GM19240 (cell line): Measurements from ENCODE around the gene CYP26A1.

ENCODE experiments used
- DNase-seq: peaks from one replicate; pipeline ENCODE4 v3.0.0; 2011; ENCODE audit warnings: low spot score; ENCODE audit not compliant: insufficient read length

Gene CYP26A1

DNA sequence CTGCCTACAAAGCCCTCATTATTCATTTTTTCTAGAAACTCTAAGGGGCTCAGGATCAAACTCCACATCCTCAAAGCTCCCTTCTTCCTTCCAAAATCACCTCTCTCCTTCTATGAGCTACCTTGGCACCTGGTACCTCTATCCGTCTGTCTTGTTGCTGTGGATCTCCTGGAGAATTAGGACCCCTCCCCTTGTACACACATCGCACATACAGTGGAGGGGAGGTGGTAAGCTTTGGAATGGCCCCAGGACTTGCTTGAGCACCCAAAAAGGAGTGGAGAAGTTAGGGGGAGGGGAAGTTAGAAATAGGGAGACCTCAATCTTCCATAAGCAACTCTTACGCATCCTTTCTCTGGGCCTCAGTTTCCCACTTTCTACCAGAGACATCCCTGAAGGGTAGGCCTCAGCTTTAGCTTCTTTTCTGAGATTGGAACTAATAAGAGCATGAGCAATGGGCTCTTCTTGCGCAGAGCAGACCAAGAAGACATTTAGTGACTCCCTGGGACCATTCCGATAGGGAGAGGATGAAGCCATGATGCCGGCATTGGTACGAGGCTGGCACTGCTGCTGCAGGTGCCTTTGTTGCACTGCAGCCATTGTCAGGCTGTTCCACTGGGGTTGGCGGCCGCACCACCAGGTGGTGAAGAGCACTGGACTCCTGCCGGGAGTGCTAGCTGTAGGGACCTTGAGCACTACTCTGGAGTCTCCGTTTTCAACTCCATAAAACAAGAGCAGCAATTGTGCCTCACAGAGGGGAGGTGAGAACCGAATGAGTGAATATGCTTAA lies 8.6 kb upstream of the CYP26A1 start:
- DNase-seq = no peak

GRCh38 chr10:93065675-93066543 lies 7.8 kb upstream of the CYP26A1 start:
- no peak for DNase-seq

DNA sequence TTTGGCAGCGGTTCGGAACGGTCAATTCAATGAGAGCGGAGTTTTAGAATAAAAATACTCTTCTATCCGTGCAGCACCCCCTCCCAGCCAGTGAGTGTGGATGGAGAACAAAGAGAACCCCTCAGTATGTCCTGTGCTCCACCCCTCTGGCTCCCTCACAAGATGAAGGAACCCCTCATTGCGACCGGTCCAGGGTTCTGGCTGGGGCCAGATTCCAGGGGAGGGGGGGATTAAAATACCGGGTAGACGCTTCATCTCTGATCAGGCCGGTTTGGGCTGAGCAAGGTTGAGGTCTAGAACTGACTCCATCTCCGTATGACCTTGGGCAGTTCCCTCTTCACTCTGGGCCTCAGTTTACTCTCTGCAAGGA lies 7.2 kb upstream of the CYP26A1 start:
- DNase-seq = no peak

GRCh38 chr10:93067443-93068365 lies 6.0 kb upstream of the CYP26A1 start:
- no peak for DNase-seq

- no peak for DNase-seq
Observed at GRCh38 chr10:93068411-93069244, 5.1 kb upstream of the CYP26A1 start.

GRCh38 chr10:93069245-93069561 lies 4.5 kb upstream of the CYP26A1 start:
- DNase-seq = no peak

- DNase-seq = no peak
Observed at GRCh38 chr10:93070378-93071176, 3.1 kb upstream of the CYP26A1 start.

DNA sequence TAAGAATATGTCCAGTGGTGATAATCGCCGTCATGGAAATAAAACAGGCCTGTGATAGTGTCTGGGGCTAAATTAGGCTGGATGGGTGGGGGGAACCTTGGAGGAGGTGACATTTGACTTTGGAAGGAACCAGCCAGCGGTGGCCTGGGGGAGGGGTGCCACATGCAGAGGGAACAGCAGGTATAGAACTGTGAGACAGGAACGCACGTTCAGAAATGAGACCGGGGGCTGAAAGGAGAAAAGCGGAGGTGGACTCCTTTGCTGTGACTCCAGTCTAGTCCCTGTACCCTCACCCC lies 2.6 kb upstream of the CYP26A1 start:
- DNase-seq = no peak

- no peak for DNase-seq
Observed at GRCh38 chr10:93071674-93072224, 1.9 kb upstream of the CYP26A1 start.

- DNase-seq = no peak
Observed at GRCh38 chr10:93072225-93072712, 1.4 kb upstream of the CYP26A1 start.

- no peak for DNase-seq
Observed at GRCh38 chr10:93072713-93073538, 767 bp upstream of the CYP26A1 start.

GRCh38 chr10:93074147-93074596 lies 479 bp downstream of the CYP26A1 start:
- DNase-seq = no peak

DNA sequence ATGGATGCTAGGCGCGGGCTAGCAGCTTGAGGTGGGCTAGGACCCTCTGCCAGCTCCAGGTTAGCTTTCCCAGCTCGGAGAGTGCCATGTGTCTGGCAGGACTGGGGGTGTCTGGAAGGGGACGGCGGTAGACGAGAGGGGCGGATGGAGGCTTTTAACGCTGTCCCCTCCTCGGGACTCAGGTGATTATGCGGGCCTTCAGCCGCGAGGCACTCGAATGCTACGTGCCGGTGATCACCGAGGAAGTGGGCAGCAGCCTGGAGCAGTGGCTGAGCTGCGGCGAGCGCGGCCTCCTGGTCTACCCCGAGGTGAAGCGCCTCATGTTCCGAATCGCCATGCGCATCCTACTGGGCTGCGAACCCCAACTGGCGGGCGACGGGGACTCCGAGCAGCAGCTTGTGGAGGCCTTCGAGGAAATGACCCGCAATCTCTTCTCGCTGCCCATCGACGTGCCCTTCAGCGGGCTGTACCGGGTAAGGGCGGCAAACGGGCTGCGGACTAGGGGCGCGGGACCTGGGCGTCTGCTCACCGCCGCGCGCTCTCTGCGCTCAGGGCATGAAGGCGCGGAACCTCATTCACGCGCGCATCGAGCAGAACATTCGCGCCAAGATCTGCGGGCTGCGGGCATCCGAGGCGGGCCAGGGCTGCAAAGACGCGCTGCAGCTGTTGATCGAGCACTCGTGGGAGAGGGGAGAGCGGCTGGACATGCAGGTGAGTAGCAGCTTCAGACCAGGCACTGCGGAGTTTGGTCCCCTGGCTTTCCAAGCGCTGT lies 1.1 kb downstream of the CYP26A1 start:
- no peak for DNase-seq

DNA sequence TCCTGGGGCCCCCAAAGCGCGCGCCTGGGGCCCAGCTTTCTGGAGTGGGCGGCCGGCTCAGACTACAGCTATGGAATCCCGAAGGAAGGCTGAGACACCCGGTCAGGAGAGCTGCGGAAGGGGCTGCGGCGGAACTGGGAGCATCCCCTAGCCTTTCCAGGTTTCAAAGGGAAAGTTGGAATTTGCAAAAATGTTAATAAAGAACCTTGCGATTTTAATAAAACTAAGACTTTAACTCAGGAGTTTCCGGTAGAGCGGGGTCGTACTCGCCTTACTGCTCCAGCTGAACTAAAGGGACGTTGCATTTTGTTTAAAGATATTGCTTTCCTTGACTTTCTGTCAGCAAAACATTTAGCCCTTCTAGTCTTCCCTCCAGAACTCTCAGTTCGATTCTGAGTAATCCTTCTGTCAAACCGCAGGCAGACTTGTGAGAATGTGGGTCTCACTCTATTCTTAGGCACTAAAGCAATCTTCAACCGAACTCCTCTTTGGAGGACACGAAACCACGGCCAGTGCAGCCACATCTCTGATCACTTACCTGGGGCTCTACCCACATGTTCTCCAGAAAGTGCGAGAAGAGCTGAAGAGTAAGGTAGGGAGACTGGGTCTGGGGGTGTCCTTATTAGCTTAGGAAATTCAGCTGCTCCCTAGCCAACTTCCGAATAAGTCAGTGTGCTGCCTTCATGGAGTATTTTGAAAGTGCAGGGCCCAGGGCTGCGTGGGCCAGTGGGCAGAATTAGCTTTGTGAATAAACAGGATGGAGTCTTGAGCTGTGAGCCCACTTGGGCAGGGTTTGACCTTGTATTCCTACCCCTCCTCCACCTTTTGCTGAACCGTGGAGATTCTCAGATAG lies 1.9 kb downstream of the CYP26A1 start:
- no peak for DNase-seq

DNA sequence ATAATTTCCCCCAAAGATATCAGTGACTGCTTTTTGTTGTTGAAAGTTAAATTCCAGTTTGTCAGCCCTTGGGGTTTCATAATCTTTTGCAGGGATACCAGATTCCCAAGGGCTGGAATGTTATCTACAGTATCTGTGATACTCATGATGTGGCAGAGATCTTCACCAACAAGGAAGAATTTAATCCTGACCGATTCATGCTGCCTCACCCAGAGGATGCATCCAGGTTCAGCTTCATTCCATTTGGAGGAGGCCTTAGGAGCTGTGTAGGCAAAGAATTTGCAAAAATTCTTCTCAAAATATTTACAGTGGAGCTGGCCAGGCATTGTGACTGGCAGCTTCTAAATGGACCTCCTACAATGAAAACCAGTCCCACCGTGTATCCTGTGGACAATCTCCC lies 3.2 kb downstream of the CYP26A1 start:
- DNase-seq = no peak

- DNase-seq = no peak
Observed at GRCh38 chr10:93077860-93078337, 4.2 kb downstream of the CYP26A1 start.
